SIG-M5 treated with dmso at 0.1 percent for 504 hours (cell line): ENCODE results near the gene TCEA3.

Experiments
- DNase-seq: peaks from one replicate; lab custom pipeline; 2025; ENCODE audit not compliant: unreplicated experiment; lab: John Stamatoyannopoulos, UW

TCEA3 gene

GRCh38 chr1:23448846-23449245, 24.3 kb upstream of the TCEA3 start:
- no peak for DNase-seq

- no peak for DNase-seq
Observed at GRCh38 chr1:23446661-23447310, 22.2 kb upstream of the TCEA3 start.

- DNase-seq: no peak
Observed at GRCh38 chr1:23444596-23445390, 20.2 kb upstream of the TCEA3 start.

- no peak for DNase-seq
Observed at GRCh38 chr1:23444104-23444533, 19.6 kb upstream of the TCEA3 start.

GRCh38 chr1:23442751-23443150, 18.2 kb upstream of the TCEA3 start:
- DNase-seq: no peak

GRCh38 chr1:23441446-23442148, 17.0 kb upstream of the TCEA3 start:
- DNase-seq: no peak

- no peak for DNase-seq
Observed at GRCh38 chr1:23438545-23438944, 14.0 kb upstream of the TCEA3 start.

GRCh38 chr1:23437355-23437664, 12.8 kb upstream of the TCEA3 start:
- DNase-seq: no peak

GRCh38 chr1:23436520-23437354, 12.2 kb upstream of the TCEA3 start:
- no peak for DNase-seq

GRCh38 chr1:23434260-23434775, 9.8 kb upstream of the TCEA3 start:
- no peak for DNase-seq

GRCh38 chr1:23433122-23433521, 8.6 kb upstream of the TCEA3 start:
- DNase-seq: no peak

- no peak for DNase-seq
Observed at GRCh38 chr1:23431431-23431830, 6.9 kb upstream of the TCEA3 start.

- DNase-seq: no peak
Observed at GRCh38 chr1:23430803-23431202, 6.3 kb upstream of the TCEA3 start.

- no peak for DNase-seq
Observed at GRCh38 chr1:23428136-23428905, 3.8 kb upstream of the TCEA3 start.

GRCh38 chr1:23427550-23427949, 3.0 kb upstream of the TCEA3 start:
- no peak for DNase-seq

GRCh38 chr1:23426828-23427227, 2.3 kb upstream of the TCEA3 start:
- DNase-seq: no peak

- no peak for DNase-seq
Observed at GRCh38 chr1:23425193-23425494, 596 bp upstream of the TCEA3 start.

GRCh38 chr1:23423415-23424292, 894 bp downstream of the TCEA3 start:
- DNase-seq: no peak

GRCh38 chr1:23422941-23423340, 1.6 kb downstream of the TCEA3 start:
- no peak for DNase-seq
